Measurements from ENCODE around the gene DTNBP1. TPM values are rescaled to one million over a fixed set of nuclear protein-coding genes. Genes with fewer than 3 reads are reported as not detected.
A peak's percentile ranks its signal among the peaks of the same experiment; 100 is the strongest.

The DTNBP1 gene
- polyA plus RNA-seq, 4 donors = 16.1 to 24.8 (median 22.5) TPM

DNA sequence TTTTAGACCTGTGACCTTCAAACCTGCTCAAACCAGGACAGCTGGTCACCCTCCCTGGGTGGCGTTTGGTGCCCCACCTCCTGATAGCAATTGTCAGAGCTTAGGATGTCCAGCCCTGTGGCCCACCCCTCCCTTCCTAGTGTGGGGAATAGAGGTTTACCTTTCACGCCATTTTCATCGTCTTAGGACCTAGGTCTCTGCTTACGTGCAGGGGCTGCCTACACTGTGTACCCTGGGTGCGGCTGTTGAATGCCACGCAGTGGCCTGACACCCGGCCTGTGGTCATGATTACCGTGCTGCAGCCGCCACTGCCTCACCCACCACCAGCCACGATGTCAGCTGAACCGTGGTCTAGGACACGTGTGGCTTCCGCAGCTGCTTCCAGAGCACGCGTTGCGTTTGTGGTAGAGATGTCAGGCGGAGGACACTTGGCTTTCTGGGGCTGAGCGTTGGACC lies 157.3 kb downstream of the DTNBP1 start:
- no peak for DNase-seq (ENCODE audit: low read depth in 4 of 4, low spot score in 3 of 4)

DNA sequence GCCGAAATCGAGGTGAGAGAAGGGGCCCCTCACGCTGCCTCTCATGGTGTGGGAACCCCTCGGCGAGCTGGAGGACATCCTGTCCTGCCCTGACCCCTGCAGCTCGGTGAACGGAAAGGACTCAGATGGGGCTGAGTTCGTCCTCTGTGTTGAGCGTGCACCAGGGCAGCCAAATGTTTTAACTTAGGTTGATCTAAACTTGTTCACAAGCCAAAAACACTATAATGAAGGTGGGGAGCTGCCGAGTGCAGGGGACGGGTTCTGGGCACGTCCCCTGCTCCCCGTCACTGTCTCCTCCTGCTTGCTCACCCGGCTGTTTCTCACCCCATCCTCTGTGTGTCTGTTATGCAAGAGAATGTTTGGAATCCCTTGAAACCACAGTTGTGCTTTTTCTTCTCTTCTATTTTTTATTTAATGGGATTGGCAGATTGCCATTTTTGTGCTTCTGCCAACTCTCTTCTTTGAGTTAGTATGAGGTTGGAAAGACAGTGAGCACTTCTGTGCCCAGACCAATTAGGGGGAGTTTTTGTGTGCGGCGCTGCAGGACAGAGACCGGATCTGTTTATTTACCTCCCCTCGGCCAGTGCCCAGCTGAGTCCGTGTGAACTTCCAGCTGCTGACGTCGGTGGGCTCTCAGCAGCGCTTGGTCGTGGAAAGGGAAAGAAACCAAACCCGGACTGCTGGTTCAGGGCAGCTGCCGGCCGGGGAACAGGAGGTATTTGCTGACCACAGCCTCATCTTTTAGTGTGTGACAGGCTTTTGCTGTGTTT lies 158.1 kb downstream of the DTNBP1 start:
- DNase-seq (ENCODE audit: low read depth in 4 of 4, low spot score in 3 of 4) = peak in 2 of 4 donors; percentile 67 to 75

DNA sequence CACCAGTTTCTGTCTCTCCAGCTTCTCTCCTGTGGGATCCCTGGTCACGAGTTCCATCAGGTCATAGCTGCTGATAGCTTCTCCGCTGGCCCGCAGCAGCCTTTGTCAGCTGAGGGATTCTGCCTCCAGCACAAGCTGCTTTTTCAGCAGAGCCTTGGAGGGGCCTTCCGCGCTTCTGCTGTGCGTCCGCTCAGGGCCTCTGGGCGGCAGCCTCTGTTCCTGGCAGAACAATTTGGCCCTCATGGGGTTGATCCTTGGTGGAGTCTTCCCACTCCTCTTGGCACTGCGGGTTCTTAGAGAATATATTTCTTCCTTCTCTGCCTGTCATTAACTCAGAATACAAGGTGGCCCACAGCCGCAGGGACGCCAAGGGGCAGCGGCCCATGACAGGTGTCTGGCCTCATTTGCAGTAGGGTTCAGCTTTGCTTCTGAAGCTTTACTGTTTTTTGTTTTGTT lies 158.8 kb downstream of the DTNBP1 start:
- no peak for DNase-seq (ENCODE audit: low read depth in 4 of 4, low spot score in 3 of 4)

DNA sequence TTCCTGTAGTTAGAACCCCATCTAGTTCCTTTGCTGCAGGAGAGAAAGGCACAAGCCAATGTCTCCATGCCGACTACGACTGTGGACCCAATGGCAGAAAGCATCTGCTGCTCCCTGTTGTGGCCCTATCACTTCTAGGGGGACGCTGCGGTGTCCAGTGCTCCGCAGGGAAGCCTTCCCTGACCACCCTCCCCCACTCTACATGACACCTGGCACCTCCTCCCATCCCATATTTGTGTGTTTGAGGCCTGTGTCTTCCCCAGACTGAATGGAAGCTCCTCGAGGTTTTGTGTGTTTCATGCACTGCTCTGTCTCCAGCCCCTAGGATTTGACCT lies 159.5 kb downstream of the DTNBP1 start:
- no peak for DNase-seq (ENCODE audit: low read depth in 4 of 4, low spot score in 3 of 4)

DNA sequence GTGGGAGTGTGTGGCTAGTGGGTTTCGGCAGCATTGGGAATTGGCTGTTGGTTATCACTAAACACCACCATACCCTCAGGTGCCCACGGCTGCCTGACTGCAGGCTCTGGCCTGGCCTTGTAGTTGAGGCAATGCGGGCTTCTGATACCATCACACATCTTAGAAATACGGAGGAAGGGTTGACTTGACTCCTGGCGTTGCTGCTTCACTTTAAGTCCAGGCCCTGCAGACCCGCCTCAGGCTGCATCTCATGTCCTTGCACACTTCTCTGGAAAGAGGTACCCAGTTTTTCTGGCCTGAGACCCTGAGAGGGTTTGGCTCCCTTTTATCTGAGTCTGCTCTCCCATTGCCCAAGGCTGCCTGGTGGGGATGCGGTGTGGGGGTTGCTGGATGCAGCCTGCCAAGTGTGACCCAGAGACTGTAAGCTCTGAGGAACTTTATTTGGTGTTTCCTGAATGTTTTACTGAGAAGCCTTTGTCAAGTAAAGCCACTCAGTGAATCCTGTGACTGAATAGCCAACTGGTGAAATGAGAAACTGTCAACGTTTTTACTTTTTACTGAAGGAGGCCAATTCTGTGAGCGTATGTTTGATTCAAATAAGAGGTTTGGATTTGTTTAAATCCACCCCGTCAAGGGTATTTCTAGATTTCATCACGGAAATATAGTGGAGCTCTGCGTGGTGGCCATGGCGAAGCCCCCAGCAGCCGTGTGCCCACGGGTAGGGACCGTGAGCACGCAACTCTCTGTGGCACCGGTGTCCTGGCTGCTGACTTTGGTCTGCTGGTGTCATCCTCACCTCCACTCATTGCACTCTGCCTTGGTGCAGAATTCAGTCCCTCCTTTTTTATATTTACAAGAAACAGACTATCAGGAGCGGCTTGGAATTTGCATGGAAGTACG lies 160.1 kb downstream of the DTNBP1 start:
- no peak for DNase-seq (ENCODE audit: low read depth in 4 of 4, low spot score in 3 of 4)

DNA sequence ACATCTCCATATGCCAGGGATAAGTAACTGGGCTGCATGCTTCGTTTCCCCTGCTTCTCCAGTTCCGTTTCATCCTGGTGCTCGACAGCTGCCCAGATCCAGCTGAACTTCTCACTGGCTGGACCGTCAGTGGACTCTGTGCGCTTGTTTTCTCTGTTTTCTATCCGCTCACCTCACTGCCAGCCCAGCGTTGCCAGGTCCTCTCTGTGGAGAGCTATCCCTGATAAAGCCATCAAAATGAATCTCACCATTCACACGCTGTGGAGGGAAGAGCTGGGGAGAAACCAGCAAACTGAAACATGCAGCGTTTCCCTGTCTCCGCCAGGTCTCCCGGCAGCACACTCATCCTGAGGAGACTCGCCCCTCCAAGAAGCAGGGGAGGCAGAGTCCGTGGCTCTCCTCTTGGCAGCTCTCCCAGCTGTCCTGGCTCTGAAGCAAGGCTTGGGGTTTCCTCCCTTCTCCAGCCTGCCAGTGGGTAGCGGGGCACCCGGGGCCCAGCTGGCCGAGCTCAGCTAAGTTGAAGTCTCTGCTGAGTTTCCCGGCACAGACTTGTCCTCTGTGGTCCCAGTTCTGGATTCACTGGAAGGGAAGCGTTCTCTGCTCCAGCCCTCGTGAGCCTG lies 160.9 kb downstream of the DTNBP1 start:
- no peak for DNase-seq (ENCODE audit: low read depth in 4 of 4, low spot score in 3 of 4)

DNA sequence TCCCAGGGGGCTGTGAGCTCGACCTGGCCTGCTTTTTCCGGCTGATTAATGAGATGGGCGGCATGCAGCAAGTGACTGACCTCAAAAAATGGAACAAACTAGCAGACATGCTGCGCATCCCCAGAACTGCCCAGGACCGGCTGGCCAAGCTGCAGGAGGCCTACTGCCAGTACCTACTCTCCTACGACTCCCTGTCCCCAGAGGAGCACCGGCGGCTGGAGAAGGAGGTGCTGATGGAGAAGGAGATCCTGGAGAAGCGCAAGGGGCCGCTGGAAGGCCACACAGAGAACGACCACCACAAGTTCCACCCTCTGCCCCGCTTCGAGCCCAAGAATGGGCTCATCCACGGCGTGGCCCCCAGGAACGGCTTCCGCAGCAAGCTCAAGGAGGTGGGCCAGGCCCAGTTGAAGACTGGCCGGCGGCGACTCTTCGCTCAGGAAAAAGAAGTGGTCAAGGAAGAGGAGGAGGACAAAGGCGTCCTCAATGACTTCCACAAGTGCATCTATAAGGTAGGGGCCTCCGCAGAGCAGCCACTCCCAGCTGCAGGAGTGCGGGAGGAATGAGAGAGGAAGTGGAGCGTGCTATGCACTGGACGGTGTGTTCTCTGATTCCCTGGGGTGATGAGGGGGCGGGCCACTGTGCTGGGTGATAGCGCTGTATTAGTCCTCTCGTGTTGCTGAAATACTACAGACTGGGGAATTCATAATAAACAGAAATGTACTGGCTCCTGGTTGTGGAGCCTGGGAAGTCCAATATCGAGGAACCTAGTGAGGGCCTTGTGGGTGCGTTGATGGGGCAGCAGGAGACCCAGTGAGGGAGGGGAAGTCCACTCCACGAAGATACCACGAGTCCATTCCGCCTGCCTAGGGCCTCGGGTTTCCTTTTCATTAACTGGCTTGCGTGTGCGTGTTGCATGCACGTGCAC lies 161.7 kb downstream of the DTNBP1 start:
- DNase-seq (ENCODE audit: low read depth in 4 of 4, low spot score in 3 of 4) = no peak

DNA sequence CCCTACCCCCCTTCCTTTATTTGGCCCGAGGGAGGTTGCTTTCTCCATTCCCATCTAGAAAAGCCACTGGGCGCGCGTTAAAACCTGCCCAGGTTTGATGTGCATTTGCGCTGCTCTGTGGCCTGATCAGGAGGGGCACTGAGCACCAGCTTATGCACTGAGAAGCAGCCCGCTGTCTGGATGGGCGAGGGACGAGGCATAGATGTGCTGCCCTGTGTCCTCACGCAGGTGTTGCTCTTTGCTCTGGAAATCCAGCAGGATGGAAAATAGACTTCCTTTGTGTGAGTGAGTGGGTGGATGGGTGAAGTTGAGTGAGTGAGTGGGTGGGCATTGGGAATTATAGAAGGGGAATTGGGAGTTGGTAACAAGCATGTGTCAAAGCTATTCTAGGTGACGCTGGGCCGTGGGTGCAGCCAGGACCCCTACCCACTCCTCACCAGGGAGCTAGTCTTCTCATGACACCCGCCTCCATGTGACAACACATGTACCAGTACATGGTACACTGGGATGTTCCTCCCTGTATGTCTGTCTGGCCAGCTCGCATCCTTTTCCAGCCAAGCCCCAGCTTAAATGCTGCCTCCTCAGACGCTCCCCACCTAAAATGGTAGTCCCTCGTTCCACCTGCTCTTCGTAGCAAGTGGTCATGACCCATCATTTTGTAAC lies 162.6 kb downstream of the DTNBP1 start:
- DNase-seq (ENCODE audit: low read depth in 4 of 4, low spot score in 3 of 4) = no peak

DNA sequence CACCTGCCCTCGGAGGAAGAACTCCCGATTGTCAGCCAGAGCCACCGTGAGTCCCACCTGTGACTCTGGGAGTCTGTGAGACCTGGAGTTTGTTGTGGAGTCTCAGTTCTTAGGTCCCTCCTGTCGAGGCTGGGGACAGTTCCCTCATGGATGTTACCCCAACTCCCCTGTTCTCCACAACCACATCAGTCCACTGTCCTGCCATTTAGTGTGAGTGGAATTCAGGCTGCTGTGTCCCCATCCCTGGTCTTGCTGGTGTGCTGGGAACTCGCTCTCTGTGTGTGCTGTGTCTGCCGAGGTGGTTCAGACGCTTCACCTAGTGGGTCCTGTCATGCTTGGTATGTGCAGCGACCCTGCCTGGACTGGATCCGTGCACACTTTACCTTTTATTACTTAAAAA lies 163.2 kb downstream of the DTNBP1 start:
- no peak for DNase-seq (ENCODE audit: low read depth in 4 of 4, low spot score in 3 of 4)

DNA sequence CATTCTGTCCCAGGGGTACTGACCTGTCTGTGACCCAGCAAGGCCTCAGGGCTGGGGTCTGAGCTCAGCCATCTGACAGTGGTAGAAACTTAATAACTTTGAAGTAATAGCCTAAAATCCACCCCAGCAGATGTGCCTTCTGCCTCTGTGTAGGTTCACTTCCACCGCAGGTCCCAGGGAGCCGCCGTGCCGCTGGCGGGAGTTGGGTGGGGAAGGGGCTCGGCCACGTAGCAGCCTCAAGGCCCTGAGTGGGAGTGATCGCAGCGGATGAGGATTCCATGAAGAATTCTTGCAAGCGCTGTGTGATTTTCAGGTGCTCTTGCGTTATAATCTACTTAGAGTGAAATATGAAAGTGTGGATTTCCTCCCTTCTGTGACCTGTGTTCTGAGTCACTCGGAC lies 163.7 kb downstream of the DTNBP1 start:
- no peak for DNase-seq (ENCODE audit: low read depth in 4 of 4, low spot score in 3 of 4)

DNA sequence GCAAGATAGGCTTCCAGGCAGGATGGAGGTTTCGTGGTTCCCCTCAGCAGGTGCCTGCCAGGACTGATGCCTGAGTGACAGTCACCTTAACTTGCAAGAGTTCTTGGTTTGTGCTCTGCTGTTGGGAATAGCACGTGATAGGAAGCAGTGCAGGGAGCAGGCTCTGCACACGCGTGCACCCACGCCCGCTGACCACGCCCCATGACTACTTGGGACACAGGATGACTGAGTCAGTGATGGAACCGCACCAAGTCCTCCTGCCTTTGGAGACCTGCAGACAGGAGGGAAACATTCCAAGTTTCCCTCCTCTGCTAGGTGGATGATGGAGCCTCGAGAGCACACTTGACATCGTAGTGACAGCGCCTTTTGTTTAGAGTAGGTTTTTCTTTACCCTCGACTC lies 164.2 kb downstream of the DTNBP1 start:
- DNase-seq (ENCODE audit: low read depth in 4 of 4, low spot score in 3 of 4) = no peak

DNA sequence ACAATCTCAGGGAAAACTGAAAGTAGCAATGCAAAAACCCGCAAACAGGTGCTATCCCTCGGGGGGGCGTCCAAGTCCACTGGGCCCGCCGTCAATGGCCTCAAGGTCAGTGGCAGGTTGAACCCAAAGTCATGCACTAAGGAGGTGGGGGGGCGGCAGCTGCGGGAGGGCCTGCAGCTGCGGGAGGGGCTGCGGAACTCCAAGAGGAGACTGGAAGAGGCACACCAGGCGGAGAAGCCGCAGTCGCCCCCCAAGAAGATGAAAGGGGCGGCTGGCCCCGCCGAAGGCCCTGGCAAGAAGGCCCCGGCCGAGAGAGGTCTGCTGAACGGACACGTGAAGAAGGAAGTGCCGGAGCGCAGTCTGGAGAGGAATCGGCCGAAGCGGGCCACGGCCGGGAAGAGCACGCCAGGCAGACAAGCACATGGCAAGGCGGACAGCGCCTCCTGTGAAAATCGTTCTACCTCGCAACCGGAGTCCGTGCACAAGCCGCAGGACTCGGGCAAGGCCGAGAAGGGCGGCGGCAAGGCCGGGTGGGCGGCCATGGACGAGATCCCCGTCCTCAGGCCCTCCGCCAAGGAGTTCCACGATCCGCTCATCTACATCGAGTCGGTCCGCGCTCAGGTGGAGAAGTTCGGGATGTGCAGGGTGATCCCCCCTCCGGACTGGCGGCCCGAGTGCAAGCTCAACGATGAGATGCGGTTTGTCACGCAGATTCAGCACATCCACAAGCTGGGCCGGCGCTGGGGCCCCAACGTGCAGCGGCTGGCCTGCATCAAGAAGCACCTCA lies 166.3 kb downstream of the DTNBP1 start:
- no peak for DNase-seq (ENCODE audit: low read depth in 4 of 4, low spot score in 3 of 4)

DNA sequence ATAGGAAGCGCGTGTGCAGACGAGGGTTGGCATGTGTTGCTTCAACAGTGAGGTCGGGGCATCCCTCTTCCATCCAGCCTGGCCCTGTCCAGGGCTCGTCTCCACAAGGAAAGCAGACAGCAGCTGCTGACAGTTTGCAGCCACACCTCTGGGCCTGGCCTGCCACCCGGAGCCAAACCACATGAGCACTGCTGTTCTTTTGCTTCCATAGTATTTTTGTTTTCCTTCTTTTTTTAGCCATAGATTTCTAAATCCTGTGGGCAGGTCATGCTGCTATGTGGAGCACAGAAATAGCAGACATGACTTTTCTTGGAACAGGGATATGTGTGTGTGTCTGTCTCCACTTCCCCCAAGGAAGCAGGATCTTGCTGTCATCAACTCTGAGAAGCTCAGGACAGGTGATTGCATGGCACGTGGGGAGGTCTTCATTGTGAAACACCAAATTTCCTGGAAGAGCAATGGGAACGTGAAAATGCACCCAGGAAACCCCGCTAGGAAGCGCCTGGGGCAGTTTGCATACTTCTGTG lies 167.4 kb downstream of the DTNBP1 start:
- no peak for DNase-seq (ENCODE audit: low read depth in 4 of 4, low spot score in 3 of 4)

DNA sequence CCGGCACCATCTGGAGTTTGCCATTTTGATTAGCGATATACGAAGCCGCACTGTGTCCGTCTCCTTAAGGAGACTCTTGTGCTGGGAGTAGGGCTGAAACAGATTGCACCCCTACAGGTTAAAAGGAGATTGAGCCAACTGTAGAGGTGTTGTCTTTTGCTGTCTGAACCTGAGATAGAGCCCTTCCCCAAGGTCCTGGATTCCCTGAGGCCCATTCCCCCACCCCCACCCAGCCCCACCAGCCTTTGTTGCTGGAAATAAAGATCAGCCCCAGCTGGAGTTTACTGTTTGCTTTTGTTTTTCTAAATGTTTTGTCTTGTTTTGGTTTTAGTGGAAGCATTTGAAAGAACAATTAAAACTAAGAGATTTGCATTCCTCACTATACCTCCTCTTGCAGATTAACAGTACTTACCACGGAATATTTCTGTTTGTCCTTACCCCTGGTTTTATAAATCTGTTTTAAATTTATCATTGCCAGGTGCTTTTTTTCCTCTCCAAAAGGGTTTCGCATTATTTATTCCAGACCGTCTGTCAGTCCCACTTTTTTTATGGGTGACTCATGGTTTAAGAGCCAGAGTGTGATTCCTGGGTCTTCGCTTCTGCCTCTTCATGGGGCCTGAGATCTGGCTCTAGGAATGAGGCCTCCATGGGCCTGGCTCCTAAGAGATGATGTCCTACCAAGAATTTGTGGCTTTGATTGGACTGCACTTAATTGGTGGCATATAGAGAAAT lies 169.2 kb downstream of the DTNBP1 start:
- no peak for DNase-seq (ENCODE audit: low read depth in 4 of 4, low spot score in 3 of 4)

DNA sequence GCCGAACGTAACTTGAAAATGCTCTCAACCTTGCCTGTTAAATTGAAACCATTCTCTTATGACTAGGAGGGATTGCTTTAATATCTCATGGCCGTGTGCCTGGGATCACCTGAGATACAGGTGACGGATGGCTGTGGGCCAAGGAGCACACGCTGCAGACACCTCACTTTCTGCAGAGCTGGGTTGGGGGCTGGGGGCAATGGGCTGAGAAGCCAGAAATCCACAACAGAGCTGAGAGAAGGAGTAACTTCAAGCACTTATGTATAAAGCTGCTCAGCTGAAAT lies 170.9 kb downstream of the DTNBP1 start:
- DNase-seq (ENCODE audit: low read depth in 4 of 4, low spot score in 3 of 4) = no peak

DNA sequence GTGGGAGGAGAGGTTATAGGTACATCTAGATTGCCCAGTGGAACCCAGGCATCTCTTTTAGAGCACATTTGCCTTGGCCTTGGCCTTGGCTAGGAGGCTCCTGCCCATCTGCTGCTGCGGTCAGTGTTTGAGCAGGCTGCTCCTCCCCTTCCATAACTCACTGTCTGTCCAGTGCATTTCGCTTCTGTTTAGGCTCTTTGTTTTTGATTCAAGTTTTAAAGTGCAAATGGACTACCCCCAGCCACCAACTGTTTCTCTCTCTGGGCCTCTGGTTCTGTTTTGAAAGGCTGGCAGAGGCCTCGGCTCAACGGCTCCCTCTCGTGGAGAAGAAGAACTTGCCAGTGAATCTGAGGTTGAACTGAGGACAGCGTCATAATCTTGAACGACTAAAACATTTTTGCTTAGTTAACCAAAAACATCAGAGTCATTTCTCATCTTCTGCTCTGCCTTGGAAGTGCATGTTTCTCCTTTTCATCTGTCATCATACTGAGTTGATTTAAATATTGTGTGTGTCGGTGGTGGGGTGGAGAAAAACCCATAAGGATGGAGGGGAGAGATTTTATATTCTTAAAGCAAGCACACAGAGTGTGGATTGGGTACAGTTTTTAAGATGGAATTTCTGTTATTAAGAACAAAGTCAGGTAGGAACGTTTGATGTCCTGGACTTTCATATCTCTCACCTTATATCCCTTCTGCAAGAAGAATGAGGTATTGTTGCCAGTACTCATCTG lies 171.4 kb downstream of the DTNBP1 start:
- no peak for DNase-seq (ENCODE audit: low read depth in 4 of 4, low spot score in 3 of 4)

DNA sequence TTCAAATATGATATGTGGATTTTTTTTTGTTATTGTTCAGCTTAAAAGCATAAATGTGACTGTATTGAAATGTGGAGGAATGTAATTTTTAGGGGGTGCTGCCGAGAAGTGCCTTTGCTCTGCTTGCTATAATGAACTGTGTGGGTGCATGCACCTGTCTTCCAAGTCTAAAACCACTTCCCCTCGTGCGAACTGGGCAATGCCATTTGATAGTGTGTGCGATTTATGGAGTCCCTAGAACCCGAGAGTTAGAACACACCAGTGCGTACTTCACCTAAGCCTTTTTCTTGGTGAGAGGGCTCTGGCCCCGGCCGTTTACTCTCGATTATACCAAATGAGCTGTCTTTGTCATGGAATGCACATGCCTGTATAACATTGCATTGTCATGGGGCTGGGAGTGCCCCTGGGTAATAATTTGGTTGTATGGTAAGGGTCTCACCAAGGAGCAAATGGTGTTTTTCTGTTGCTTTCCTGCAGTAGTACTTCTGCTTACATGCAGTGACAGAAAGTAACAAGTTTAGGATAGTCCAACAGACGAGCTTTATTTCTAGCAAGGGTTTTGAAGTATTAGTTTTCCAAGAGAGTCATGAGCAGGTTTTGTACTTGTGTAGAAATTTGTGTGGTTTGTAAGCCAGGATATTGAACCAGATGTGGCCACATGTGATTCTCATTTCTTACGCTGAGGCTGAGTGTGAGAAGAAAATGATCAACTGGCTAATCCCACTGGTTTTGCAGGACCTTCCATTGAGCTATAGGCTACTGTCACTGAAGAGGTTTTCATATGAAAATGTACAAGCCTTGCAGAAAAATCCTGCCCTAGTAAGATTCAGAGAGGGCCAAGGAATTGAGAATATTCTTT lies 172.4 kb downstream of the DTNBP1 start:
- DNase-seq (ENCODE audit: low read depth in 4 of 4, low spot score in 3 of 4) = no peak
